Mucosa of descending colon (tissue), 3 donors: Measurements from ENCODE around the gene CTDSP1. TPM values are rescaled to one million over a fixed set of nuclear protein-coding genes. Genes with fewer than 3 reads are reported as not detected.
A peak's percentile ranks its signal among the peaks of the same experiment; 100 is the strongest.

Source experiments
- ATAC-seq: fragments of 200-7000 bp; cut with Tn5 transposase; one replicate; pipeline ENCODE4 v1.9.1; 2020; ENCODE audit warnings: mild to moderate bottlenecking, moderate library complexity
- DNase-seq, 3 donors: peaks; one replicate each; pipeline ENCODE4 v3.0.0-alpha.2; 2020
- H3K36me3 ChIP-seq: fragments of 200-600 bp; one replicate; pipeline ENCODE4 v1.8.0; 2021; ENCODE audit warnings: low read depth, mild to moderate bottlenecking
- H3K4me1 ChIP-seq: fragments of 200-600 bp; one replicate; pipeline ENCODE4 v1.8.0; 2021; ENCODE audit warnings: low read depth, mild to moderate bottlenecking
- H3K4me3 ChIP-seq: fragments of 200-600 bp; one replicate; pipeline ENCODE4 v1.8.0; 2021; ENCODE audit warnings: mild to moderate bottlenecking
- H3K9me3 ChIP-seq: fragments of 200-600 bp; one replicate; pipeline ENCODE4 v1.8.0; 2021; ENCODE audit warnings: mild to moderate bottlenecking
- intact Hi-C, 2 donors: fragments of 100-400 bp; cut with DNase I in 1 of 2; cut with micrococcal nuclease in 1 of 2; formaldehyde crosslinking; loops; one replicate each; pipeline versions ENCODE4 v1.11.0 to v1.11.1; 2022; cut with DNase I, micrococcal nuclease
- long read RNA-seq, 2 donors: library from polyadenylated mRNA; unstranded; transcript quantifications; one replicate each; pipeline ENCODE4 v2.0.0, GENCODE V29; 2019 to 2021
- total RNA-seq, 3 donors: library from RNA; stranded (reverse); fragmentation: NEBNext Ultra II Directional in 2 of 3; extraction: Animal tissue kit (Norgen Biotek cat#: 25700) in 2 of 3; gene quantifications; one replicate each; pipeline versions ENCODE4 v1.2.1 to v1.2.4, GENCODE V29; 2021 to 2023
- TF ChIP-seq, protein P1 (sequence below): fragments of 200-600 bp; IDR thresholded peaks from one replicate; pipeline ENCODE4 v1.8.0; 2022; ENCODE audit warnings: antibody characterized with exemption, mild to moderate bottlenecking
- donor health status: DM: no; HTN: no; CAD: no; lungs with moderate emphysema.
- donor health status: DM: no; HTN: no; CAD: no.
- donor health status: DM: no; HTN: yes; CAD: no.

CTDSP1 gene, protein sequence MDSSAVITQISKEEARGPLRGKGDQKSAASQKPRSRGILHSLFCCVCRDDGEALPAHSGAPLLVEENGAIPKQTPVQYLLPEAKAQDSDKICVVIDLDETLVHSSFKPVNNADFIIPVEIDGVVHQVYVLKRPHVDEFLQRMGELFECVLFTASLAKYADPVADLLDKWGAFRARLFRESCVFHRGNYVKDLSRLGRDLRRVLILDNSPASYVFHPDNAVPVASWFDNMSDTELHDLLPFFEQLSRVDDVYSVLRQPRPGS
- 100 to 1,000 TPM; 142 to 221 (median 165) TPM for total RNA-seq
- long read RNA-seq, donor 1, transcript CTDSP1-201 (7 exons, 2,638 nt), result major isoform, 6 of 49 reads
- long read RNA-seq, donor 1, partial matches to known transcripts, result 3 of 49 reads
- long read RNA-seq, donor 1, other reads (novel, unspliced or antisense), result 39 of 49 reads
- long read RNA-seq, donor 2, partial matches to known transcripts, result 6 of 41 reads
- long read RNA-seq, donor 2, other reads (novel, unspliced or antisense), result 31 of 41 reads

GRCh38 chr2:218399391-218400166 is at the start of gene CTDSP1:
CTDSP1 (plus strand) TSS chr2:218399868; CDS start chr2:218400091, 223 bp downstream.
- intact Hi-C loops, result loop anchor here in 1 of 2 donors (5.0 kb wide), 1 partner anchor 107 kb away; the partner anchor contains the start of gene TMBIM1
- peaks cover 30% of the 10 kb centered on the region for H3K4me1 ChIP-seq
- peak; percentile 63 for ATAC-seq

DNA sequence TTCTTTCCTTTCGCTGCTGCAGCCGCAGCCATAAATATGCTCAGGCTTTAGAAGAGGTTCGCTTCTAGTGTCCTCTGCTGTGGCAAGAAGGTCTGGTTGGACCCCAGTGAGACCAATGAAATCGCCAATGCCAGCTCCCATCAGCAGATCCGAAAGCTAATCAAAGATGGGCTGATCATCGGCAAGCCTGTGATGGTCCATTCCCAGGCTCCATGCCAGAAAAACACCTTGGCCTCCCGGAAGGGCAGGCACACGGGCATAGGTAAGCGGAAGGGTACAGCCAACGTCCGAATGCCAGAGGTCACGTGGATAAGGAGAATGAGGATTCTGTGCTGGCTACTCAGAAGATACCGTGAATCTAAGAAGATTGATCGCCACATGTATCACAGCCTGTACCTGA is 45.6 kb upstream of the CTDSP1 start:
- peak in 1 of 3 donors; percentile 32 for DNase-seq
- H3K4me1 ChIP-seq, result no peaks in the 10 kb centered on the region
- TF ChIP-seq, protein P1, sequence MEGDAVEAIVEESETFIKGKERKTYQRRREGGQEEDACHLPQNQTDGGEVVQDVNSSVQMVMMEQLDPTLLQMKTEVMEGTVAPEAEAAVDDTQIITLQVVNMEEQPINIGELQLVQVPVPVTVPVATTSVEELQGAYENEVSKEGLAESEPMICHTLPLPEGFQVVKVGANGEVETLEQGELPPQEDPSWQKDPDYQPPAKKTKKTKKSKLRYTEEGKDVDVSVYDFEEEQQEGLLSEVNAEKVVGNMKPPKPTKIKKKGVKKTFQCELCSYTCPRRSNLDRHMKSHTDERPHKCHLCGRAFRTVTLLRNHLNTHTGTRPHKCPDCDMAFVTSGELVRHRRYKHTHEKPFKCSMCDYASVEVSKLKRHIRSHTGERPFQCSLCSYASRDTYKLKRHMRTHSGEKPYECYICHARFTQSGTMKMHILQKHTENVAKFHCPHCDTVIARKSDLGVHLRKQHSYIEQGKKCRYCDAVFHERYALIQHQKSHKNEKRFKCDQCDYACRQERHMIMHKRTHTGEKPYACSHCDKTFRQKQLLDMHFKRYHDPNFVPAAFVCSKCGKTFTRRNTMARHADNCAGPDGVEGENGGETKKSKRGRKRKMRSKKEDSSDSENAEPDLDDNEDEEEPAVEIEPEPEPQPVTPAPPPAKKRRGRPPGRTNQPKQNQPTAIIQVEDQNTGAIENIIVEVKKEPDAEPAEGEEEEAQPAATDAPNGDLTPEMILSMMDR, result no peak
- ATAC-seq, result no peak
- no peaks in the 10 kb centered on the region for H3K36me3 ChIP-seq
- H3K9me3 ChIP-seq, result peaks cover 7% of the 10 kb centered on the region
- no peak overlapping the region for H3K4me3 ChIP-seq
- intact Hi-C loops, result loop anchor here in 1 of 2 donors (10.0 kb wide), 1 partner anchor 49 kb away; no protein-coding TSS in a partner anchor

More at GRCh38 chr2:218399391-218400166, at the start of gene CTDSP1:
- H3K4me3 ChIP-seq, result peak within 1 kb of the TSS; percentile 99
- peak; percentile 97 to 100 (median 98) for DNase-seq
- TF ChIP-seq, protein P1, result no peak
- no peaks in the 10 kb centered on the region for H3K36me3 ChIP-seq
- H3K9me3 ChIP-seq, result no peaks in the 10 kb centered on the region

DNA sequence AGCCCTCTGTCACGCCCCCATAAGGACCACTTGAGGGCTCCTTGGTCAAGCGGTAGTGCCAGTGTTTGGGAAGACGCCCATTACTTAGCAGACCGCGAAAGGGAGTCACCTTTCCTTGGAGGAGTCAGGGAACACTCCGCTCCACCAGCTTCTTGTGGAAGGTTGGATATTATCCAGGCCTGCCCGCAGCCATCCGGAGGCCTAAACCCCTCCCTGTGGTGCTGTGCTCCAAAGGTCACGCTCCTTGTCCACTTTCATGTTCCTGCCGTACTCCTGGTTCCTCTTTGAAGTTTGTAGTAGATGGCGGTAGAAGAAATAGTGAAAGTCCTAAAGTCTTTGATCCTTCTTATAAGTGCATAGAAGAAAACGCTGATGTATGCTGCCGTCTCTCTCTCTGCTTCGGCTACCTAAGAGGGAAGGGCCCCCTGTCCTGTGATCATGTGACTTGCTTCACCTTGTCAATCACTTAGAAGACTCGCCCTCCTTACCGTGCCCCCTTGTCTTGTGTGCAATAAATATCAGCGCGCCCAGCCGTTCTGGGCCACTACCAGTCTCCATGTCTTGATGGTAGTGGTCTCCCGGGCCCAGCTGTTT is 44.7 kb upstream of the CTDSP1 start:
- intact Hi-C loops, result loop anchor here in 1 of 2 donors (10.0 kb wide), 1 partner anchor 50 kb away; no protein-coding TSS in a partner anchor
- no peak for ATAC-seq
- no peaks in the 10 kb centered on the region for H3K4me1 ChIP-seq

DNA sequence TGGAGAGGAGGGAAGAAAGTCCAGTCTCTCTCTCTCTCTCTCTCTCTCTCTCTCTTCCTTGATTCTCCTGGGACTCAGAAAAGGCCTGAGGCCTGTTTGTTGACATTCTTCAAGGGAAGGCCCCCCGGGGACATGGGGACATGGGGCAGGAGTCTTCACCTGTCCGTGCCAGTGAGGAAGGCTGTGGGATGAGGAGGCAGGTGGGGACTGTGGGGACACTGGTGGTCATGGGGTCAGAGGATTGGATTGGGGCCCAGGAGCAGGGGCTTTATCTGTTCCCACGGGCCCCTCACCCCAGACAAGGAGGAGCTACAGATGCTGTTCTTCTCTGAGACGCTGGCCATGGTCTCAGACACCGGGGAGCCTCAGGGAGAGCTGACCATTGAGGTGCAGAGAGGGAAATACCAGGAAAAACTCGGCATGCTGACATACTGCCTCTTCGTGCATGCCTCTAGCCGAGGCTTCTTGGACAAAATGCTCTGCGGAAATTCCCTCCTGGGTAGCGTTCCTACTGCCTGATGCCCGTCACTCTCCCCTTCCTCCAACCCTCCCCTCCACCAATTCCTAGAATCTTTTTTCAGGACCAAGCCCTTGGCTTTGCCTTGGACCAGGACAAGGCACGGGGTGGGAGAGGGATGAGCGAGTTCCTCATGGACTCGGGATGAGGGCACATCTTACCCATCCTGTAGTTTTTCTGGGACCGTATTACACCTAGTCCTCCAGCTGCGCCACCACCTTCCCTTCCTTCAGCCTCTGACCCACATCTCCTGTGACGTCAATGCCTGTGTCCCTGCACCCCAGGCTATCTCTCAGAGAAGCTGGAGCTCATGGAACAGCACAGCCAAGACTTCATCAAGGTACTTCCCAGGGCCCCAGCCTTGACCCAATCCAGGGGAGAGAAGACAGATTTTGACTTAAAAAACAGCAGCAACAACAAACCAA is 42.2 kb upstream of the CTDSP1 start:
- Histone ChIP-seq H3K9me3 (no peaks in the 10 kb centered on the region), H3K36me3 (no peaks in the 10 kb centered on the region), H3K4me1 (no peaks in the 10 kb centered on the region), H3K4me3 (no peak overlapping the region)
- ATAC-seq (no peak), DNase-seq (no peak)
- TF ChIP-seq, protein P1, result no peak
- intact Hi-C loops, result loop anchor here in 1 of 2 donors (10.0 kb wide), 1 partner anchor 53 kb away; no protein-coding TSS in a partner anchor

More for the DNA sequence above, 44.7 kb upstream of the CTDSP1 start:
- TF ChIP-seq, protein P1, result no peak
- DNase-seq, result peak in 2 of 3 donors; percentile 38 to 53
- no peak overlapping the region for H3K4me3 ChIP-seq
- H3K9me3 ChIP-seq, result peaks cover 7% of the 10 kb centered on the region
- H3K36me3 ChIP-seq, result no peaks in the 10 kb centered on the region
